Subcutaneous abdominal adipose tissue (tissue), 5 donors: ENCODE data around the gene LINGO3.

Source experiments
- H3K27ac ChIP-seq: one replicate; pipeline ENCODE4 v1.7.0; 2013; ENCODE audit warnings: low read depth, mild to moderate bottlenecking, inconsistent platforms, low read length, moderate library complexity
- H3K27me3 ChIP-seq, 5 donors: one replicate each; pipeline ENCODE4 v1.7.0; 2013; ENCODE audit warnings: low read length in 5 of 5, inconsistent platforms in 1 of 5; ENCODE audit not compliant: control insufficient read depth in 5 of 5, insufficient read depth in 4 of 5
- H3K36me3 ChIP-seq, 5 donors: one replicate each; pipeline ENCODE4 v1.7.0; 2013; ENCODE audit warnings: low read length in 5 of 5; ENCODE audit not compliant: control insufficient read depth in 5 of 5, insufficient read depth in 5 of 5
- H3K4me1 ChIP-seq, 5 donors: one replicate each; pipeline ENCODE4 v1.7.0; 2013; ENCODE audit warnings: low read length in 5 of 5, mild to moderate bottlenecking in 3 of 5, moderate library complexity in 1 of 5; ENCODE audit not compliant: control insufficient read depth in 5 of 5, insufficient read depth in 5 of 5
- H3K4me3 ChIP-seq, 5 donors: one replicate each; pipeline ENCODE4 v1.7.0; 2013; ENCODE audit warnings: low read length in 5 of 5, low read depth in 1 of 5
- H3K9ac ChIP-seq, 5 donors: one replicate each; pipeline ENCODE4 v1.7.0; 2013; ENCODE audit warnings: low read length in 5 of 5, mild to moderate bottlenecking in 4 of 5, moderate library complexity in 3 of 5
- H3K9me3 ChIP-seq, 5 donors: one replicate each; pipeline ENCODE4 v1.7.0; 2013; ENCODE audit warnings: low read length in 5 of 5; ENCODE audit not compliant: control insufficient read depth in 5 of 5
- donor health status: healthy.
- donor health status: healthy.
- donor health status: healthy.
- donor health status: healthy.
- donor health status: healthy.

LINGO3 gene

DNA sequence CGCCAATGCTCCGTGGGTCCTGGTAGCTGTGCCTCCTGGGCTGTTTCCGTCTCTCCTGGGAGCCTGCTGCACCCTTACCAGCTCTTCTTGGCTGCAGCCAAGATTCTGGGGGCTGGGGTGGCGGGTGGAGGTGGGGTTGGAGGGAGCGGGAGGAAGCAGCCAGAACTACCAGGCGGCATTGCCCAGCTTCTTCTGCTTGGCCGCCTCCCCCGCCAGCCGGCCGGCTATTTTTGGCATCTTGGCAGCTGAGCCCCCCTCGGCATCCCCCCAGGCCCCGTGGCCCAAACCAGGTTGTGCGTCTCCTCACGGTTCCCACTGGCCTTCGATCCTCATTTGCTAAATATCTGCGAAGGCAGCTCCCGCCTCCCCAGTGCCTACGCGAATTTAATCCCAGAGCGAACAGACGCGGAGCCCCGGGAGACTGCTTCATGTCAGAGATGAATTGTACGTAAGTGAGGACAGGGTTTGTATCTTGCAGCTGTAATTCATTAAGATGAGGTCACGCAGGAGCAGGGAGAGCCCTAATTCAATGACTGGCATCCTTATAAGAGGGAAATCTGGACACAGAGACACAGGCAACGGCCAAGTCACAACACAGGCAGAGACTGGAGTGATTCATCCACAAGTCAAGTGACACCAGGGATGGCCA, 13.1 kb downstream of the LINGO3 start:
- Histone ChIP-seq H3K9ac (no peak overlapping the region), H3K27me3 (peaks cover 16 to 36% (median 33%) of the 10 kb centered on the region in 5 donors), H3K9me3 (no peaks in the 10 kb centered on the region), H3K4me3 (peak overlapping the region in 1 of 5 donors; percentile 37), H3K4me1 (peaks cover 2 to 29% (median 25%) of the 10 kb centered on the region in 5 donors), H3K27ac (no peak overlapping the region), H3K36me3 (no peaks in the 10 kb centered on the region)

DNA sequence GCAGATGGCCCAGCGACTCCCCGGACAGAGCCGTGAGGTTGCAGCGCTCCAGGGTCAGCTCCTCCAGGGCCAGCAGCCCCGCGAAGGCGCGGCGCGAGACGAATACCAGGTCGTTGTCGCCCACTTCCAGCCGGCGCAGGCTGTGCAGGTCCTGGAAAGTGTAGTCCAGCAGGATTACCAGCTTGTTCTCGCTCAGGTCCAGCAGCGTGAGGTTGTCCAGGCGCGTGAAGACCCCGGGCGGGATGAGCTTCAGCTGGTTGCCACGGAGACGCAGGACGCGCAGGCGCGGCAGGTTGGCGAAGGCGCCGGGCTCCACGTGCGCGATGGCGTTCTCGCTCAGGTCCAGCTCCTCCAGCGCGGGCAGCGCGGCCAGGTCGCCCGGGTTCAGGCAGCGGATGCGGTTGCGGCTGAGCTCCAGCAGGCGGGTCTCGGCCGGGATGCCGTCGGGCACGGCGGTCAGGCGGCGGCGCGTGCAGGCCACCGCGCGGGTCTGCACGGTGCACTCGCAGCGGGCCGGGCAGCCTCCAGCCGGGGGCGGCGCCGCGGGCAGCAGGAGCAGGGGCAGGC, 16.7 kb downstream of the LINGO3 start:
- Histone ChIP-seq H3K36me3 (no peaks in the 10 kb centered on the region), H3K27me3 (peaks cover 28 to 52% (median 45%) of the 10 kb centered on the region in 5 donors), H3K4me3 (peak overlapping the region in 3 of 5 donors; percentile 50 to 65 (median 57)), H3K4me1 (peaks cover 2 to 42% (median 29%) of the 10 kb centered on the region in 5 donors), H3K9me3 (no peaks in the 10 kb centered on the region), H3K27ac (no peak overlapping the region), H3K9ac (no peak overlapping the region)

DNA sequence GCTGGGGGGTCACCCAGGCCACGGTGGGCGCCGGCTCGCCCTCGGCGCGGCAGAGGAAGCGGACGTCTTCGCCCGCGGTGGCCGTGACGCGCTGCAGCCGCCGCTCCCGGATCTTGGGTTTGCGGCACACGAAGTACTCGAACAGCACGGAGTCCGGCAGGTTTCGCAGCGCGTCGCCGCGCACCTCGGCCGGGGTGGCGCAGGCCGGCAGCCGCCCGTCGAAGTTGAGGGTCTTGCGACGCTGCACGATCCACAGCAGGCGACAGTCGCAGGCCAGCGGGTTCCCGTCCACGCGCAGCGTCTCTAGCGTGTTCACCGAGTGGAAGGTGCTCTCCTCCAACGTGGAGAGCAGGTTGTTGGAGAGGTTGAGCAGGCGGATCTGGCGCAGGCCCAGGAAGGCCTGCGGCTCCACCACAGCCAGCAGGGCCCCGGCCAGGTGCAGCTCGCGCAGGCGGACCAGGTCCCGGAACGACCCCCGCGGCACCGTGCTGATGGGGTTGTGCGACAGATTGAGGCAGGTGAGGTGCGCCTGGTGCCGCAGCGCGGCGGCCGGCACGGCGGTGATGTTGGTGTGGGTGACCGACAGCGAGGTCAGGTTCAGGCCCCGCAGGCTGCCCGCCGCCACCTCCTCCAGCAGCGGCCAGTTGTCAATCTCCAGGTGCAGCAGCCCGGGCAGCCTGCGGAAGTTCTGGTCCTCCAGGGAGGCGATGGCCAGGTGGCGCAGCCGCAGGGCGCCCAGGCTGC, 17.3 kb downstream of the LINGO3 start:
- peaks cover 28 to 47% (median 39%) of the 10 kb centered on the region in 5 donors for H3K27me3 ChIP-seq
- H3K4me3 ChIP-seq, result peak overlapping the region in 4 of 5 donors; percentile 22 to 65 (median 54)
- peak overlapping the region in 1 of 5 donors; percentile 8 for H3K9ac ChIP-seq
- no peaks in the 10 kb centered on the region for H3K36me3 ChIP-seq
- no peak overlapping the region for H3K27ac ChIP-seq
- no peaks in the 10 kb centered on the region for H3K9me3 ChIP-seq
- peaks cover 2 to 42% (median 29%) of the 10 kb centered on the region in 5 donors for H3K4me1 ChIP-seq

DNA sequence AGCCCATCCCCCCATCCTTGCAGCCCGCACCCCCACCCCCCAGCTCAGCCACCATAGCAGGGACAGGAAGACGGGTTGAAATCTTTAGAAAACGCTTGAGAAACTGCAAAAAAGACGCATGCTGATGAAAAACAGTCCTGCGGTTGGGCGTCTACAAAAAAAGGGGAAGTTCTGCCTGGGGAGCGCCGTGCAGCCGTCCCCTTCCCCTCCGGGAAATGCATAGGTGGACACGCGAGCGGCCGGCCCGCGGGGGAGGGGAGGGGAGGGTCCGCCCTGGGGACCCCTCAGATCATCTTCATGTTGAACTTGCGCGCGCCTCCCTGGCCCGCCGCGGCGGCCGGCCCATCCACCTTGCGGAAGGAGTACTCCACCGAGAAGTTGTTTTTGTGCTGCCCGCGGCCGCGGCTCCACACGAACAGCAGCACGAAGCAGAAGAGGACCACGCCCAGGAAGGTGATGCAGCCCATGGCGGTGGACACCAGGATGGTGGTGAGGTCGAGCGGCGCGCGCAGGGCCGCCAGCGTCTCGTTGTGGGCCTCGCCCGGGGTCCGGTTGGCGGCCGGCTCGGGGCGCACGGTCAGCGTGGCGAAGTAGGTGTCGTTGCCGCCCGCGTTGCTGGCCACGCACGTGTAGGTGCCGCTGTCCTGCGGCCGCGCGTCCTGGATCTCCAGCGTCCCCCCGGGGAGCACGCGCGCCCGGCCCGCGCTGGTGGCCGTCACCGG, 18.1 kb downstream of the LINGO3 start:
- Histone ChIP-seq H3K4me3 (peak overlapping the region in 4 of 5 donors; percentile 22 to 65 (median 54)), H3K27ac (no peak overlapping the region), H3K9me3 (no peaks in the 10 kb centered on the region), H3K4me1 (peaks cover 2 to 40% (median 27%) of the 10 kb centered on the region in 5 donors), H3K9ac (no peak overlapping the region), H3K27me3 (peaks cover 28 to 48% (median 38%) of the 10 kb centered on the region in 5 donors), H3K36me3 (no peaks in the 10 kb centered on the region)

DNA sequence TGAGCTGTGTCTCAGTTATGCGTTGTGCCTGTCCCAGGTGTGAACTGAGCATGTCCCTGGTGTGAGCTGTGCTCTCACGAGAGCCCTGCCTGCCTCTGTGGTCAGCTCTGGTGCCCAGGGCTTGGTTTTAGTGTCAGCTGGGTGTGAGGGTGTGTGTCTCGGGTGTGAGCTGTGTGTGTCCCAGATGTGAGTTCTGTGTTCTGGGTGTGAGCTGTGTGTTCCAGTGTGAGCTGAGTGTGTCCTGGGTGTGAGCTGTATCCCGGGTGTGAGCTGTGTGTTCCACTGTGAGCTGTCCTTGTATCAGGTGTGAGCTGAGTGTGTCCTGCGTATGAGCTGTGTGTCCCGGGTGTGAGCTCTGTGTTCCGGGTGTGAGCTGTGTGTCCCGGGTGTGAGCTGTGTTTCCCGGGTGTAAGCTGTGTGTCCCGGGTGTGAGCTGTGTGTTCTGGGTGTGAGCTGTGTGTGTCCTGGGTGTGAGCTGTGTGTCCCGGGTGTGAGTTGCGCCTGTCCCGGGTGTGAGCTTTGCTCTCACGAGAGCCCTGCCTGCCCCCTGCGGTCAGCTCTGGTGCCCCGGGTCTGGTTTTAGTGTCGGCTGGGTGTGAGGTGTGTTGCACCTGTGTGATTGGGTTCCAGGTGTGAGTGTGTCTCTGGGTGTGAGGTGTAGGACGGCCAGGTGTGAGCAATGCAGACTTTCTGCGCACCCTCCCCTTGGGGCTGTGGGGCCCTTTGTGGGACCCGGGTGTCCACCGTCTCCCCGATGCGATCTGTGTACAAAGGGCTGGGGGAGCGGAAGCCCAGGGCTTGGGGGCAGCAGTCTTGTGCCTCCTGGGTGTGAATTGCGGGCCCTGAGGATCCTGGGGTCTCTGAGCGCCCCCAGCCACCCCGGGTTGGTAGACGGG, 18.9 kb downstream of the LINGO3 start:
- Histone ChIP-seq H3K9ac (peak overlapping the region in 1 of 5 donors; percentile 37), H3K27me3 (peaks cover 26 to 44% (median 38%) of the 10 kb centered on the region in 5 donors), H3K27ac (no peak overlapping the region)

DNA sequence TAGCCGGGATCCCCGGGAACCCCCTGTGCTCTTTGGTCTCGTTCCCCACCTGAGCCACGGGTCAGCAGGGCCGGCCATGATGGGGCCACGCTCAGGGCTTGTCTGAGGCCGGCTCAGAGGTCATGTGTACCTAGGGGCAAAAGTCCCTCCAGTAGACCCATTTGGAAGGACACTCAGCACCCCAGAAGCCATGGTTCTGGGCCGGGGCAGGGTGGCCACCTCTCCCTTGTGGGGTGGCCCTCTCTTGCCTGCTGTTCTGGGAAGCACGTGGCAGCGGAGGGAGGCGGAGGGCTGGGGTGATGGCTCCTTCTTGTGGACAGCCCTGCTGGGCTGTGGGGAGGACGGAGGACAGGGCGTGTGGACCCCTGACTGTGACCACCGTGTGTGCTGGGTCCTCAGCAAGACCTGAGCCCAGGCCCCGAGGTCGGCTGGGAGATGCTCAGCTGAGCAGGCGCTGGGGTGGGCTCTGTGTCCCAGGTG, 19.6 kb downstream of the LINGO3 start:
- H3K4me1 ChIP-seq, result peaks cover 2 to 35% (median 20%) of the 10 kb centered on the region in 5 donors
- no peak overlapping the region for H3K27ac ChIP-seq
- H3K9ac ChIP-seq, result no peak overlapping the region
- no peaks in the 10 kb centered on the region for H3K9me3 ChIP-seq
- H3K36me3 ChIP-seq, result no peaks in the 10 kb centered on the region
- peaks cover 23 to 38% (median 33%) of the 10 kb centered on the region in 5 donors for H3K27me3 ChIP-seq
- H3K4me3 ChIP-seq, result no peak overlapping the region

More for the DNA sequence above, 18.9 kb downstream of the LINGO3 start:
- Histone ChIP-seq H3K9me3 (no peaks in the 10 kb centered on the region), H3K4me1 (peaks cover 2 to 35% (median 20%) of the 10 kb centered on the region in 5 donors), H3K4me3 (peak overlapping the region in 2 of 5 donors; percentile 17 to 22), H3K36me3 (no peaks in the 10 kb centered on the region)

DNA sequence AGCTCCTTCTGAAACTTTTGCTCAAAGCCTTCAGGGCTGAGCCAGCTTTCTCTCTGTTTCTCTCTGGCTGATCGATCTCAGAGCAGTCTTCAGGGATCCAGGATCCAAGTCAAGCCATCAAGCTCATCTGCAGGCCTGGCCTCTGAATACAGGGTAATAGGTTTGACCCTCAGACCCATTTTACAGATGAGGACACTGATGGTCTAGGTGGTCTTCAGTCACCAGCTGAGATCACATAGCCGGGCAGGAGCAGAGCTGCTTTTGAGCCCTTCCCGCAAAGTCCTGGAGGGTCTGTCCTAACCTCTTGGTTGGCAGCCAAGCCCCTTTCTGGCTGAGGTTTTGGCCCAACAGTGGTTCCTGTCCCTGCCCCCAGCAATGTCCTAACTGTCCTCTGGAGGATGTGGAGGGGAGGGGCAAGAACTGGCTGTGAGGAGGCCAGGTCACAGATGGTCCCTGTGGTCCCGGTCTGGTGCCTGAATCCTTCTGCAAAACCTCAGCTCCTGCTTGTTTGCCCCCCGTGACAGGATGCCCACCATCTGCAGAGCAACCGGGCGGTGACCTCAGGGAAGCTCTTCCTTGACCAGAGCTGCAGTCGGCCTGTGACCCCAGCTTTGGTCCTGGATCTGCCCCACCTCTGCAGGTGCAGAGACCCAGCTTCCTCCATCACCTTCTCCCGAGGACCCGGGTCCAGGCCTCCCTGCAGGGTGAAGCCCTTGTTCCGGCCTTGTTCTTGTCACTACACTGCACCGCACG, 20.2 kb downstream of the LINGO3 start:
- Histone ChIP-seq H3K36me3 (no peaks in the 10 kb centered on the region), H3K9ac (no peak overlapping the region), H3K9me3 (no peaks in the 10 kb centered on the region), H3K27me3 (peaks cover 23 to 36% (median 33%) of the 10 kb centered on the region in 5 donors), H3K27ac (no peak overlapping the region), H3K4me3 (no peak overlapping the region), H3K4me1 (peaks cover 2 to 35% (median 20%) of the 10 kb centered on the region in 5 donors)

DNA sequence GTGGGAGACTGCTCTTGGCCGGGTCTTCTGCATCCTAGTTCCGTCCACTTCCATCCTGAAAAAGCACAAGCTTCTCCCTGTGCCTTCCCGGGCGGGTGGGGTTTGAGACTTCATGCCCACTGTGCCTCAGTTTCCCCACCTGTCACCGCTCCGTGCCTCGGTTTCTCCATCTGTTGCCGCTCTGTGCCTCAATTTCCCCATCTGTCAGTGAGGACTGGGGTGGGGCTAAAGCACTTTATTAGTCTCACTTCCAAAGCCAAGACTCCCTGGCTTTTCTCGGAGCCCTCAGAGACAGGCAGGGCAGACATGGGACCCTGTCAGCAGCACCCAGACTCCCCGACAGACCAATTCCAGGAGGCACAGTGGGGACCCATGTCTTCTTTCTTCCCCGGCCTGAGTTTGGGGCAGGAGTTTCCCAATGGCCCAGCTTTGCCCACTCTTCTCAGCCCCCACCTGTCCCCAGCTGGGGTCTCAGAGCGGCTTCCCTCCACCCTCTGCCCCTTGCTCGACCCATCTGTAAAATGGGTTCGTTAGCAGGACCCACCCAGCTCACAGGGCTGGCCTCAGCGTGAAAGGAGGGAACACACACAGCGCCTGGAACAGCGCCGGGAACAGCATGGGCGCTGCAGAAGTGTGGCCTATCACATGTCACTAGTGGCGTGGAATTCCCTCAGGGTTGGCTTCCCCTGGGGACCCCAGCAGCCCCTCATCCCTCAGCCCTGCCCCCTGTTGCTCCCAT, 21.4 kb downstream of the LINGO3 start:
- H3K9ac ChIP-seq, result no peak overlapping the region
- no peak overlapping the region for H3K4me3 ChIP-seq
- peaks cover 2 to 43% (median 23%) of the 10 kb centered on the region in 5 donors for H3K4me1 ChIP-seq
- peaks cover 23 to 32% (median 28%) of the 10 kb centered on the region in 5 donors for H3K27me3 ChIP-seq
- no peaks in the 10 kb centered on the region for H3K9me3 ChIP-seq
- no peak overlapping the region for H3K27ac ChIP-seq
- no peaks in the 10 kb centered on the region for H3K36me3 ChIP-seq
